Nephron progenitor cell (in vitro differentiated cells): ENCODE data around the gene PPP1CC.
"Not testable (repeated sequence)": the region's sequence is repeated elsewhere in the genome, so short reads cannot be mapped to it uniquely, and the experiment has no call there.

Experiments
- DNase-seq: peaks from one replicate; pipeline ENCODE4 v3.0.0; 2021
- H3K27ac Mint-ChIP-seq: 2 replicates; pipeline ENCODE4 v1.8.0; 2021; ENCODE audit warnings: mild to moderate bottlenecking, moderate library complexity, mixed read lengths
- H3K27me3 Mint-ChIP-seq: 2 replicates; pipeline ENCODE4 v1.8.0; 2021; ENCODE audit warnings: mild to moderate bottlenecking, low read depth, mixed read lengths; ENCODE audit not compliant: poor library complexity
- H3K36me3 Mint-ChIP-seq: 2 replicates; pipeline ENCODE4 v1.8.0; 2021; ENCODE audit warnings: low read depth, mixed read lengths
- H3K4me1 Mint-ChIP-seq: 2 replicates; pipeline ENCODE4 v1.8.0; 2021; ENCODE audit warnings: mixed read lengths
- H3K4me3 Mint-ChIP-seq: 2 replicates; pipeline ENCODE4 v1.8.0; 2021; ENCODE audit warnings: mild to moderate bottlenecking, moderate library complexity, mixed read lengths
- H3K9me3 Mint-ChIP-seq: 2 replicates; pipeline ENCODE4 v1.8.0; 2021; ENCODE audit warnings: mild to moderate bottlenecking, moderate library complexity, mixed read lengths
- TF ChIP-seq, protein P1 (sequence below): fragments of 200-600 bp; sonication (generic); IDR thresholded peaks from 2 replicates; pipeline ENCODE4 v1.5.0; 2021; ENCODE audit warnings: antibody characterized with exemption

Gene PPP1CC

DNA sequence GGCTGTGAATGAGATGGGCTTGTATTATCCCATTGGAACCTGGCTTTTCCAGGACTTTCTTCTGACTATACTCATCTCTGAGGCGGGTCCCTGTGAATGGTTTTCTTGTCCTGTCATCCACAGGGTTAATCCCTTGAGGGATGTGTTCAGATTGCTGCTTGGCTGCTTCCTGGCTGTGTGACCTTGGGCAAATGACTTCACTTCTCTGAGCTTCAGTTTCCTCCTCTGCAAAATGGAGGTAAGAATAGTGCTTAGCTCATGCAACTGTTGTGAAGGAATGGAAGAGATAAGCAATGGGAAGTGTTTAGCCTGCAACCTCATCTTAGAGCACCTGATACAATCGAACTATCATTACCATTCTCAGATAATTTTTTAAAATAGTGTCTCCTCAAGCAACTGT is 32.1 kb upstream of the PPP1CC start:
- TF ChIP-seq, protein P1, sequence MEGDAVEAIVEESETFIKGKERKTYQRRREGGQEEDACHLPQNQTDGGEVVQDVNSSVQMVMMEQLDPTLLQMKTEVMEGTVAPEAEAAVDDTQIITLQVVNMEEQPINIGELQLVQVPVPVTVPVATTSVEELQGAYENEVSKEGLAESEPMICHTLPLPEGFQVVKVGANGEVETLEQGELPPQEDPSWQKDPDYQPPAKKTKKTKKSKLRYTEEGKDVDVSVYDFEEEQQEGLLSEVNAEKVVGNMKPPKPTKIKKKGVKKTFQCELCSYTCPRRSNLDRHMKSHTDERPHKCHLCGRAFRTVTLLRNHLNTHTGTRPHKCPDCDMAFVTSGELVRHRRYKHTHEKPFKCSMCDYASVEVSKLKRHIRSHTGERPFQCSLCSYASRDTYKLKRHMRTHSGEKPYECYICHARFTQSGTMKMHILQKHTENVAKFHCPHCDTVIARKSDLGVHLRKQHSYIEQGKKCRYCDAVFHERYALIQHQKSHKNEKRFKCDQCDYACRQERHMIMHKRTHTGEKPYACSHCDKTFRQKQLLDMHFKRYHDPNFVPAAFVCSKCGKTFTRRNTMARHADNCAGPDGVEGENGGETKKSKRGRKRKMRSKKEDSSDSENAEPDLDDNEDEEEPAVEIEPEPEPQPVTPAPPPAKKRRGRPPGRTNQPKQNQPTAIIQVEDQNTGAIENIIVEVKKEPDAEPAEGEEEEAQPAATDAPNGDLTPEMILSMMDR, result no peak
- H3K27me3 Mint-ChIP-seq, result peaks cover 13% of the 10 kb centered on the region
- H3K4me1 Mint-ChIP-seq, result peaks cover 12% of the 10 kb centered on the region
- no peak for DNase-seq
- peaks cover 4% of the 10 kb centered on the region for H3K36me3 Mint-ChIP-seq
- H3K9me3 Mint-ChIP-seq, result peaks cover 24% of the 10 kb centered on the region
- no peak overlapping the region for H3K4me3 Mint-ChIP-seq
- no peak overlapping the region for H3K27ac Mint-ChIP-seq

GRCh38 chr12:110768960-110769359 is 26.3 kb upstream of the PPP1CC start:
- Mint-ChIP-seq H3K9me3 (peaks cover 24% of the 10 kb centered on the region), H3K4me1 (no peaks in the 10 kb centered on the region)
- TF ChIP-seq, protein P1, result no peak

DNA sequence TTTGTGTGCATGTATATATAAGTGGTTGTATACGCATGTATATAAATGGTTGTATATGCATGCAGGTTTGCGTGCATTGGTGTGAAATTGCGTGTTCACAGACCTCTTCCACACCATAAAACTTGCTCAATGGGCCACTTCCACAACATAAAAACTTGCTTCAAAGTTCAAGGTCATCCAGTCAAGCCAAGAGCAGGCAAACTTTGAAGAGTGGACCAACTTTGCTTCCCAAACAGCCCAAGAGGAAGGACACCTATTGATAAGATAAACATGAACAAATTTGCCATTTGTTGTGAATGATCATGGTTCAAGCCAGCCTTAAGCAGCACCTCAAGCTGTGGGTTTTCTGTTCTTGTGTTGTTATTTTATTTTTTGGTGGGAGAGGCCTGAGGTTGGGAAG is 25.2 kb upstream of the PPP1CC start:
- Mint-ChIP-seq H3K4me3 (no peak overlapping the region), H3K4me1 (peaks cover 8% of the 10 kb centered on the region), H3K27ac (no peak overlapping the region), H3K36me3 (peaks cover 4% of the 10 kb centered on the region), H3K9me3 (peaks cover 22% of the 10 kb centered on the region), H3K27me3 (peaks cover 7% of the 10 kb centered on the region)
- no peak for DNase-seq
- TF ChIP-seq, protein P1, result no peak

More at GRCh38 chr12:110768960-110769359, 26.3 kb upstream of the PPP1CC start:
- H3K27me3 Mint-ChIP-seq, result peaks cover 10% of the 10 kb centered on the region
- peaks cover 4% of the 10 kb centered on the region for H3K36me3 Mint-ChIP-seq
- no peak overlapping the region for H3K27ac Mint-ChIP-seq
- H3K4me3 Mint-ChIP-seq, result no peak overlapping the region
- DNase-seq, result no peak

GRCh38 chr12:110766311-110767154 is 23.8 kb upstream of the PPP1CC start:
- Mint-ChIP-seq H3K27me3 (peaks cover 7% of the 10 kb centered on the region), H3K9me3 (peaks cover 11% of the 10 kb centered on the region), H3K4me3 (no peak overlapping the region), H3K36me3 (peaks cover 2% of the 10 kb centered on the region), H3K27ac (peak overlapping the region; percentile 57), H3K4me1 (peaks cover 10% of the 10 kb centered on the region)
- no peak for DNase-seq
- TF ChIP-seq, protein P1, result no peak

DNA sequence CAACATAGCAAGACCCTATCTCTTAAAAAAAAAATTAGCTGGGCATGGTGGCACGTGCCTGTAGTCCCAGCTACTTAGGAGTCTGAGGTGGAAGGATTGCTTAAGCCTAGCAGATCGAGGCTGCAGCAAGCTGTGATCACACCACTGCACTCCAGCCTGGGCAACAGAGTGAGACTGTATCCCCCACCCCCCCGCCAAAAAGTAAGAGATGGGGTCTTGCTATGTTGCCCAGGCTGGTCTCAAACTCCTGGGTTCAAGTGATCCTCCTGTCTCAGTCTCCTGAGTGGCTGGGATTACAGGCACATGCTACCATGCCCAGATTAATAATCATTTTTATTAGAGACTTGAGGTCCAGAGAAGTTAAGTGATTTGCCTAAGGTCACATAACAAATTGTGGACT is 22.9 kb upstream of the PPP1CC start:
- H3K4me1 Mint-ChIP-seq, result peaks cover 10% of the 10 kb centered on the region
- DNase-seq, H3K36me3 Mint-ChIP-seq, H3K9me3 Mint-ChIP-seq, H3K27ac Mint-ChIP-seq, H3K4me3 Mint-ChIP-seq, H3K27me3 Mint-ChIP-seq: not testable (repeated sequence)

- Mint-ChIP-seq H3K36me3 (no peaks in the 10 kb centered on the region), H3K4me1 (peaks cover 10% of the 10 kb centered on the region), H3K9me3 (peaks cover 4% of the 10 kb centered on the region), H3K27me3 (peaks cover 7% of the 10 kb centered on the region), H3K27ac (peak overlapping the region; percentile 61), H3K4me3 (no peak overlapping the region)
- no peak for DNase-seq
- TF ChIP-seq, protein P1, result no peak
Observed at GRCh38 chr12:110765111-110765510, 22.4 kb upstream of the PPP1CC start.
